HG02759 (cell line): Measurements from ENCODE around the gene SLC25A1.
"Not testable (repeated sequence)": the region's sequence is repeated elsewhere in the genome, so short reads cannot be mapped to it uniquely, and the experiment has no call there.

Source experiments
- ATAC-seq: cut with Tn5 transposase; IDR thresholded peaks from one replicate; pipeline ENCODE4 v1.9.1; 2021; ENCODE audit warnings: mild to moderate bottlenecking, moderate library complexity; ENCODE audit not compliant: unreplicated experiment

The SLC25A1 gene

GRCh38 chr22:19207401-19207808 is 28.9 kb upstream of the SLC25A1 start:
- ATAC-seq: no peak

- no peak for ATAC-seq
Measured at GRCh38 chr22:19206287-19206686, 27.8 kb upstream of the SLC25A1 start.

- ATAC-seq: no peak
Measured at GRCh38 chr22:19204640-19205039, 26.1 kb upstream of the SLC25A1 start.

DNA sequence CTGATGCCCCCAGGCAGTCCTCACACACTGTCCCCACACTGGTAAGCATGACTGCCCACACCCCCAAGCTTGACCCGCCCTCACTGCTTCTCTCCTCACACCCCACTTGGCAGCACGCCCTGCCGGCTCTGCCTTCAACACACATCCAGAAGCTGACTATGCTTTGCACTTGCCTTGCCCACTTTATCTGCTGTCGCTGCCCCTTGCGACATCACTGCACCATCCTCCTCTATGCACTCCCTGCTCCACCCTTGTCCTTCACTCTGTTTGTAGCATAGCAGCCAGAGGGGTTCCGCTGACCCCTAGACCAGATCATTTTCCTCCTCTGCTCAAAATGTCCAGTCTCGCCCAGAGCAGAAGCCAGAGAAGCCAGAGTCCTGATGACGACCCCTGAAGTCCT is 25.3 kb upstream of the SLC25A1 start:
- no peak for ATAC-seq

DNA sequence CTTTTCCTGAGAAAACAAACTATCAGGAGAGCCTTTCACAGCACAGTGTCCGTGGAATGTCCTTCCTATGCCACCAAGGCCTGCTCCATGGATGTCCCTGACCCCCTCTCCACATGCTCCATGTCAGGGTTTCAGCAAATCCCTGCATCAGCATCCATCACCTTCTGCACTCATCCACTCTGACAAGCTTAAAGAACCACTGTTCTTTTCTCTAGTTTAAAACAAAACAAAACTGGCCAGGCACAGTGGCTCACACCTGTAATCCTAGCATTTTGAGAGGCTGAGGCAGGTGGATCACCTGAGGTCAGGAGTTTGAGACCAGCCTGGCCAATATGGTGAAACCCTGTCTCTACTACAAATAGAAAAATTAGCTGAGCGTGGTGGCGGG is 24.3 kb upstream of the SLC25A1 start:
- not testable (repeated sequence) for ATAC-seq

- ATAC-seq: no peak
Measured at GRCh38 chr22:19201869-19202798, 23.6 kb upstream of the SLC25A1 start.

DNA sequence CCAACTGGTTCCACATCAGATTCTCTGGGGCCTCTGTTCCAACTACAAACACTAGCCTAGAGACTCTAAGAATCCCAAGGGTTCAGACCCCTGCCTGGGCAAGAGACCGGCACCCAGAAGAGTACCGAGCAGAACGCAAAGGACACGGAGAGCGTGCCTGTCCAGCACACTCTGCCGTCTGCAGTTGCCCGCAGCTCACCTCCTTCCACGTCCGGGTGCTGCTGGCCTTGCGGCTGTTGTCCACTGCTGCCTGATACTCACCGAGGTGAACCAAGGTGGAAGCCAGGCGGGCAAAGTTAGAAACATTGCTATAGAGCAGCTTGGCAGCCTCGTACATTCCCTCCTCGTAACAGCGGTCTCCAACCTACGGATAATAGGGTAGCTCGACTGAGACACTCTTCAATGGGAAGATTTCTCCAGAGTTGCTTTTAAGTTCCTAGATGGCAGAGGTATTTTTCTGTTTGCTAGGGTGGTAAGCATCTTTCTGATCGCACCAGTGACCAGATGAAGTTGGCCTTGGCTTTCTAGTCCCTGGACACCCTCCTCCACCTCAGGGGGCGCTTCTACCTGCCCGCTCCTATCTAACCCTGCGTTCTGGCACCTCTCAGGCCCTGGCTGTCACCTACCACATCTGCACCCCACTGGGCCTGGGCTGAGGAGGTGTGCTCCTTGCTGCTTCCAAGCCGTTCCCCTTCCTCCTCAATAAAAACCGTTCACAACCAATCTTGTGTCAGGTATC is 22.8 kb upstream of the SLC25A1 start:
- no peak for ATAC-seq

GRCh38 chr22:19199479-19199878 is 20.9 kb upstream of the SLC25A1 start:
- ATAC-seq: no peak

DNA sequence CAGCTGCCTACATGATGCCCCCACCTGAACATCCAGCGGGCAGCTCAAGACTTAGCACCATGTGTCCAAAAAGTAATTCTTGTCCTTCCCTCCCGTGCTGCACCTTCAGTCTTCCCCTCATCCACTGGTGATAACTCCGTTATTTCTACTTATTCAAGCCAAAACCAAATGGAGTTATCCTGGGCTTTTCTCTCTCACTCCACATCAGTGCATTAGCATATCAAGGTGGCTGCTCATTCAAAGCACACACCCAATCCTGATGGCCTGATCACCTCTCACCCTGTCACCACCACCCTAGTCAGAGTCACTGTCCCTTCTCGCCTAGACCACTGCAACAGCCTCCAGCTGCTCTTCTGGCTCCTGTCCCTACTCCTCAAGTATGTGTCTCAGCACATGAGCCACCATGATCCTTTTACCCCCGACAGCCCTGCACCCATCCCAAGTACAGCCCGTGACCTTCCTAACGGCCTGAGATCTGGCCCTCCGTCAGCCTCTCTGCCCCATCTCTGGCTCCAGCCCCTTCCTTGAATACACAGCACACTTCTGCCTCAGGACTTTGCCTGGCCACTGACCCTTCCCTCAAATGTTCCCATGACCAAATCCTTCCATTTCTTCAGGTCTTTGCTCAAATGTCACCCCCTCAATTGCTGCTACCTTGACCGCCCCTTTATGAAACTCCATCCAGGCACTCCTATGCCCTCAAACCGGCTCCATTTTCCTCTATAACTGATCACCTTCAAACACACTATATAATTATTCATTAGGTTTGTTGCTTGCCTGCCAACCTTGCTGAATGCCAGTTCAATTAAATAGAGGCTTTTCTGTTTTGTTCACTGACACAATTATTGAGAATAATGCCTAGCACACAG is 19.7 kb upstream of the SLC25A1 start:
- no peak for ATAC-seq

DNA sequence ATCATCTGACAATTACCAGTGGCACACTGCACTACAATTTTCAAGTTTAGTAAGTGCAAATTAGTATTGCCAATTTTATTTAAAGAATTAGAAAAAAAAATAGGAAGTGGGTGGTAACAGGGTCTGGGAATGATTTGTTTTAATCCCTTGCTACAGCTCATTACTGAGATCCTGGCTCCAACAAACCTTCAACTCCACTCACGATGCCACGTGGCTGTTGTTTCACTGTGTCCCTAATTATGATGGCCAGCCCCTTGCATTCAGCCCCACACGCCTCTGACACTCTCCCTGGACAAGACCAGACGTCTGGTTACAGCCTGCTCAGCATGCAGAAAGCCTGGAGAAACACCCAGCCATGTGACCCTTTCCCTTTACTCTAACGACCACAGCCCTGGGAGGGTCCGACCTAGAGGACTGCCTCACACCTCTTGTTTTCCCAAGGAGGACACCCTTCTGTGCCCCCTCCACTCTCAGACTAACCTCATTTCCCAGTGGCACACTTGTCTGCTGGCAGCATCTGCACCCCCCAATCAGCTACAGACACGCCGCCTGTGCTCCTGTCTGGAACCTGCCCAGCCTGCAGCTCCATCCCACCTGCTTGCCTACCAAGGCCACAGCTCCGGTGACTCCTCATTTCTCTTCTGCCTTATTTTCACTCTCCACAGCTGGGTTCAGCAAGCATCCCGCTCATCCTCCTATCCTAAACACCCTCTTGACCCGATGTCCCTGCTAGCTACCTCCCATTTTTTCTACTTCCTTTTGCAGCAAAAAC is 18.5 kb upstream of the SLC25A1 start:
- no peak for ATAC-seq

DNA sequence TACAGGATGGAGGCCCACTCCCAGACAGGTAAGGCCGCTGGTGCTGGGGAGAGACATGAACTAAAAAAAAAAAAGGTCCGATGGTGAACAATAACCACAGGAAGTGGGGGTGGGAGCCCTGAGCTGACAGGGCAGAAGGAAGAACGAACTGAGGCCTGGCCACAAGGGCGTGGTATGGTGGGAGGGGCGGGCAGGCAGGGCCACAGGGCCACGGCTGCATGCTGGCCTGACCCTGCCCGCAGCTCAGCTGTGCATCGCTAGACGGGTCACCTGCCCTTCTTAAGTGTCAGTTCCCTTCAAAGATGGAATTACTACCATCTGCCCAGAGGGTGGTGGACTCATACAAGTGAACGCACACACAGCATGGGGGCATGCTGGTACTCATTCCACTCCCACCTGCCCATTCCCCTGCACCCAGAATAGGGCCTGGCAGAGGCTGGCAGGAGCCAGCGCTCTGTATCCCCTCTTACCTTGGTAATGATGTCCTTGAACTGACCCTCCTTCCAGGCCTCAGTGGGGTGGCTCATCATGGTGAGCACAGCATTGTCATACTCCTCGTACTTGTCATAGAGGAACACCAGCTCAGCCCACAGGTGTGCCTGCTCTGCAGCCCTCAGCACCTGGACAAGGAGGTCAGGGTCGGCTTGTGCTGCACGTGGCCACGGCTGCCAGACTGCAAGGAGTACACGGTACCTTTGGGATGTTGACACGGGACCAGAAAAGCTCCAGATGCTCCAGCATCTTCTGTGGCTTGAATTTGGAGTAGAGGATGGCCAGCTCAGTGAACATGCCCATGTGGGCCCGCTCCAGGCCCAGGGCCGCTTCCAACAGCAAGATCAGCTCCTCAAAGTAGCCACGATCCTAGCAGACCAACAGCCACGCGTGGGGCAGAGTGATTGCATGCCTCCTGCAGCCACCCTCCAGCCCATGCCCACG is 17.5 kb upstream of the SLC25A1 start:
- no peak for ATAC-seq

- ATAC-seq: no peak
Measured at GRCh38 chr22:19194766-19195536, 16.4 kb upstream of the SLC25A1 start.

DNA sequence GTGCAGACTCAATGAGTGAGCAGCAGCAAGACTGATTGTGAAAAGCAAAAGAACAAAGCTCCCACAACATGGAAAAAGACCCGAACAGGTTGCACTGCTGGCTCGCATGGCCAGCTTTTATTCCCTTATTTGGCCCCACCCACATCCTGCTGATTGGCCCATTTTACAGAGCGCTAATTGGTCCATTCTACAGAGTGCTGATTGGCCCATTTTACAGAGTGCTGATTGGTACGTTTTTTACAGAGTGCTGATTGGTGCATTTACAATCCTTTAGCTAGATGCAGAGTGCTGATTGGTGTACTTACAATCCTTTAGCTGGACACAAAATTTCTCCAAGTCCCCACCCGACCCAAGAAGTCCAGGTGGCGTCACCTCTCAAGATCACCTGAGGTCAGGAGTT is 15.3 kb upstream of the SLC25A1 start:
- no peak for ATAC-seq

GRCh38 chr22:19187716-19188563 is 9.4 kb upstream of the SLC25A1 start:
- ATAC-seq: no peak

DNA sequence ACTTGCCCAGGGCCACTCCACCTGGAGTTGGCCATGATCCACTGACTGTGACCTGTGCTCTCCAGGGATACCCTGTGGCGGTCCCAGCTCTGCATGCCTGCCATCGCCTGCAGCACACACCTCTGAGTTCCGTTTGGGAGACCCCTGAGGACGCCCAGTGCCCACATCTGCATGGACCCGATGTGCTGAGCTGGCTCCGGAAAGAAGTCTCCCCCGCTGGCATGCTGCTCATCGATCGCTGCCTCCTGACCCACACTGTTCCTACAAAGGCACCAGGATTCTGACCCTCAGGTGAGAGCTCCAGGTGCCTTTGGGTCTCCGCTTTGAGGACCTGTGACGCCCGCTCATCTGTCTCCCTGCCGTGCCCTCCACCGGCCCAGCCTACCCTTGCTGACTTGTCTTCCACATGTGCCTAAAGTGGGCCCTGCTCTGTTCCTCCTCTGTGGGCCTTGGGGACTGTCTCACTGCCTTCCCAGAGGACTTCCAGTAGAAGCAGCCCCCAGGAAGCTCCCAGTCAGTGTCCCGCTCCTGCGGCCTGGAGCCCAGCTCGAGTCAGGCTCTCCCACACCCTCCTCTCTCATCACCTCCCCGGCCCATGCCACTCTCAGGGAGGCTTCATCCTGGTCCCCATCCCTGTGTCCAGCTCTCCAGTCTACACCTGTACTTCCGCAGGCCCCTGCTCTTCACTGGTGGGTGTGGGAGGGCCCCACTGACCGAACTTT is 5.9 kb upstream of the SLC25A1 start:
- no peak for ATAC-seq

GRCh38 chr22:19183216-19183615 is 4.7 kb upstream of the SLC25A1 start:
- no peak for ATAC-seq
